Stimulated activated CD8-positive, alpha-beta memory T cell treated with anti-CD3 and anti-CD28 coated beads, Interleukin-2, amount 100 ng/mL, for 48 hours (primary cell): ENCODE results near the gene ZNF816.
"Not testable (repeated sequence)": the region's sequence is repeated elsewhere in the genome, so short reads cannot be mapped to it uniquely, and the experiment has no call there.

ENCODE experiments used
- DNase-seq, 2 donors: peaks; one replicate each; pipeline ENCODE4 v3.0.0-alpha.2; 2020; ENCODE audit warnings: low read depth in 2 of 2

The ZNF816 gene

GRCh38 chr19:52959613-52960295 is 2.9 kb downstream of the ZNF816 start:
- DNase-seq = no peak

- no peak for DNase-seq
Measured at GRCh38 chr19:52957591-52957990, 5.1 kb downstream of the ZNF816 start.

GRCh38 chr19:52956917-52957316 is 5.8 kb downstream of the ZNF816 start:
- DNase-seq = no peak

- no peak for DNase-seq
Measured at GRCh38 chr19:52949422-52949821, 13.3 kb downstream of the ZNF816 start.

- no peak for DNase-seq
Measured at GRCh38 chr19:52948025-52948770, 14.5 kb downstream of the ZNF816 start.

GRCh38 chr19:52946322-52947310 is 16.1 kb downstream of the ZNF816 start:
- DNase-seq = no peak

GRCh38 chr19:52945652-52946321 is 16.9 kb downstream of the ZNF816 start:
- no peak for DNase-seq

- not testable (repeated sequence) for DNase-seq
Measured at GRCh38 chr19:52944703-52945493, 17.8 kb downstream of the ZNF816 start.

GRCh38 chr19:52943884-52944643 is 18.6 kb downstream of the ZNF816 start:
- no peak for DNase-seq

- DNase-seq = no peak
Measured at GRCh38 chr19:52943134-52943883, 19.4 kb downstream of the ZNF816 start.

GRCh38 chr19:52942386-52943133 is 20.1 kb downstream of the ZNF816 start:
- peak; percentile 82 to 90 for DNase-seq

- DNase-seq = no peak
Measured at GRCh38 chr19:52941941-52942385, 20.7 kb downstream of the ZNF816 start.

- DNase-seq = not testable (repeated sequence)
Measured at GRCh38 chr19:52941523-52941922, 21.2 kb downstream of the ZNF816 start.

- not testable (repeated sequence) for DNase-seq
Measured at GRCh38 chr19:52940905-52941304, 21.8 kb downstream of the ZNF816 start.

GRCh38 chr19:52938761-52939160 is 23.9 kb downstream of the ZNF816 start:
- DNase-seq = no peak

- DNase-seq = no peak
Measured at GRCh38 chr19:52936954-52937325, 25.7 kb downstream of the ZNF816 start.

GRCh38 chr19:52936151-52936953 is 26.3 kb downstream of the ZNF816 start:
- DNase-seq = no peak

- DNase-seq = no peak
Measured at GRCh38 chr19:52935434-52935833, 27.2 kb downstream of the ZNF816 start.
